ENCODE measurements around the gene CALML5. TPM values are rescaled to one million over a fixed set of nuclear protein-coding genes. Genes with fewer than 3 reads are reported as not detected.

Gene CALML5
- total RNA-seq, 2 experiments from 2014 or later = not detected

DNA sequence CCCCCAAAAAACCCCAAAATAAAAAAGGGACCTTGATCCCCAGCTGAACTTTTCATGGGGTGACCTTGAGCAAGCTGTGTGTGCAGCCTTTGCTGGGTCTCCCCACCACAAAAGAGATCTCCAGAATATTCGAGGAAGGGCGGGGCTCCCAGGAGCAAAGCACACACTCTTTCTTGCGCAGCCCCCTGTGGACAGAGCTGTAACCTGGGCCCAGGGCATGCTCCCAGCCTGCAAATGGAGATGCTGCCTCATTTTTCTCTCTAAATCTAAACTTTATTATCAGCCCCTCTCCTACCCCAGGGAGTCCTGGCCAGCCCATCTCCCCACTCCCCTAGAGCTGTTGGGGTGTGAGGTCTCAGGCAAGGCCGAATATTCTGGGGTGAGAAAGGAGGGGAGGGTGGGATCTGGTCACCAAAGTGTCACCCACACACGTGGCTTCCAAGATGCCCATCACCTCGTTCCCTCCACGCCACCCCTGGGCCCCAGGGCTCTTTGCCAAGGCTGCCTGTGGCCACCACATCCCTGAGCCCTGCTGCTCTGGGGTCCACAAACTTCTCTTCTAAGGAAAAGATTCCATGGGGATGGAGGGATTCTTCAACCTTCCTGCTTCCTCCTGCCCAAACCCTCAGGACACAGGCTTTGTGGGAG is 23.7 kb upstream of the CALML5 start:
- ATAC-seq = no peak
- Mint-ChIP-seq H3K27ac (no peak overlapping the region), H3K36me3 (ENCODE audit: low read depth) (no peaks in the 10 kb centered on the region), H3K27me3 (ENCODE audit: low read depth) (peaks cover 11% of the 10 kb centered on the region), H3K4me3 (no peak overlapping the region), H3K9me3 (ENCODE audit: insufficient read depth) (no peaks in the 10 kb centered on the region), H3K4me1 (ENCODE audit: low read depth) (no peaks in the 10 kb centered on the region)
- CTCF ChIA-PET = no interaction called here
- POLR2A ChIA-PET = no interaction called here
- DNase-seq = no peak

GRCh38 chr10:5519054-5519453 is 19.7 kb upstream of the CALML5 start:
- POLR2A ChIA-PET = no interaction called here
- Mint-ChIP-seq H3K9me3 (ENCODE audit: insufficient read depth) (no peaks in the 10 kb centered on the region), H3K4me1 (ENCODE audit: low read depth) (no peaks in the 10 kb centered on the region)

DNA sequence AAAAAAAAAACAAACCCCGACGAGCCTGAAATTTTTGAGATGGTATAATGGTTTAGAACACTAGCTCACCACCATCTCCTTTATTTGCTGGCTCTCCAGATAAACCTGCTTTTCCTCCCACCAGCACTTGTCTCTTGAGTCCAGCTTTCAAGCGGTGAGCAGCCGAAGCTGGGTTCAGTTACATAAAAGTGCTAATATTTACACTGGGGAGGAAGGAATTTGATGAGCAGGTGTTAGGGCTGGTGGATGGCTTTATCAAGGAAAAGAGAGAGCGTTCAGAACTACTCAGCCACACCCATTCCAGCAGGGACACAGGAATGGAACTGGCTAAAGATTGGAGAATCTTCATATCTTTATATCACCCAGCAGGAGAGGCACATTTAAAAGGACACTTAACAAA is 18.8 kb upstream of the CALML5 start:
- H3K9me3 Mint-ChIP-seq (ENCODE audit: insufficient read depth) = no peaks in the 10 kb centered on the region
- DNase-seq (no peak), ATAC-seq (no peak)
- no peak overlapping the region for H3K4me3 Mint-ChIP-seq
- H3K27ac Mint-ChIP-seq = no peak overlapping the region
- H3K4me1 Mint-ChIP-seq (ENCODE audit: low read depth) = peaks cover 4% of the 10 kb centered on the region
- ChIA-PET CTCF (no interaction called here), POLR2A (no interaction called here)
- peaks cover 19% of the 10 kb centered on the region for H3K27me3 Mint-ChIP-seq (ENCODE audit: low read depth)
- no peaks in the 10 kb centered on the region for H3K36me3 Mint-ChIP-seq (ENCODE audit: low read depth)

More at GRCh38 chr10:5519054-5519453, 19.7 kb upstream of the CALML5 start:
- peaks cover 15% of the 10 kb centered on the region for H3K27me3 Mint-ChIP-seq (ENCODE audit: low read depth)
- H3K4me3 Mint-ChIP-seq = no peak overlapping the region
- ATAC-seq (no peak), DNase-seq (no peak)
- CTCF ChIA-PET = interaction anchor here (1.0 kb wide), 2 partner anchors 11 to 104 kb away, joined by 3 read pairs; no protein-coding TSS in a partner anchor
- no peak overlapping the region for H3K27ac Mint-ChIP-seq
- no peaks in the 10 kb centered on the region for H3K36me3 Mint-ChIP-seq (ENCODE audit: low read depth)

- no peak for DNase-seq
- ChIA-PET CTCF (no interaction called here), POLR2A (no interaction called here)
- ATAC-seq = no peak
- Mint-ChIP-seq H3K9me3 (ENCODE audit: insufficient read depth) (no peaks in the 10 kb centered on the region), H3K36me3 (ENCODE audit: low read depth) (no peaks in the 10 kb centered on the region), H3K27ac (no peak overlapping the region), H3K27me3 (ENCODE audit: low read depth) (peaks cover 20% of the 10 kb centered on the region), H3K4me1 (ENCODE audit: low read depth) (peaks cover 7% of the 10 kb centered on the region), H3K4me3 (no peak overlapping the region)
These were observed 18.2 kb upstream of the CALML5 start for GRCh38 chr10:5517546-5517945.

GRCh38 chr10:5515948-5516761 is 16.8 kb upstream of the CALML5 start:
- ATAC-seq = no peak
- CTCF ChIA-PET = no interaction called here

DNA sequence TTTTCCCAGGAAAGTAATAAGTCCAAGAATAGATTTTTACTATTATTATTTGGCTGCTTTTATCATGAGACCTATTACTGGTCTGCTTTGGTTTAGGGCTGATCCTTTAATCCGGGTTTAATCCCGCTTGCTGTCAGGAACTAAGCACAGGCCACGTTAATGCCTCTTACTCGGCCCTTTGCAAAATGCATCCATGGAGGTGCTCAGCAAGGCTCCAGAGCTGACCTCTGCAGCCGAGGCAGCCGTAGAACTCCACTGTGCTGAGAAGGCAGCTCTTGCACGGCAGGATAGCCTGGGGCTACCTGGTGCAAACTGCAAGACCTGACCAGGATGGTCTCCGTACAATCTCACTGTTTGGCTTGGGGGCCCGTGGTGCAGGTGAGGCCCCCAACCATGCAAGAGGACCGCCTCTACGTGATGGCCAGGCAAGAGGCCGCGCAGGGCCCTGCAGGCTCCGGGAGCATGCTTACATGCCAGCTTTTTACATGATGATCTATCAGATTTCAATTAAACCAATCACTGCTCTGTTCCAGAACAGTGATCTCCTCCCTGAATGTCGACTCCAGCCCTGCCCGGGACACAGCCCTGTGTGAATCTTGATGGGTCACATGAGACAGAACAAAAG is 15.0 kb upstream of the CALML5 start:
- ChIA-PET POLR2A (interaction anchor here (1.0 kb wide), 1 partner anchor 13 kb away, joined by 3 read pairs; no protein-coding TSS in a partner anchor), CTCF (no interaction called here)
- no peaks in the 10 kb centered on the region for H3K36me3 Mint-ChIP-seq (ENCODE audit: low read depth)
- no peak overlapping the region for H3K27ac Mint-ChIP-seq
- H3K27me3 Mint-ChIP-seq (ENCODE audit: low read depth) = peaks cover 13% of the 10 kb centered on the region
- peaks cover 7% of the 10 kb centered on the region for H3K4me1 Mint-ChIP-seq (ENCODE audit: low read depth)
- ATAC-seq (no peak), DNase-seq (no peak)
- H3K4me3 Mint-ChIP-seq = no peak overlapping the region
- no peaks in the 10 kb centered on the region for H3K9me3 Mint-ChIP-seq (ENCODE audit: insufficient read depth)

More at GRCh38 chr10:5515948-5516761, 16.8 kb upstream of the CALML5 start:
- DNase-seq = no peak
- Mint-ChIP-seq H3K36me3 (ENCODE audit: low read depth) (no peaks in the 10 kb centered on the region), H3K27me3 (ENCODE audit: low read depth) (peaks cover 20% of the 10 kb centered on the region), H3K27ac (no peak overlapping the region), H3K4me1 (ENCODE audit: low read depth) (peaks cover 7% of the 10 kb centered on the region), H3K9me3 (ENCODE audit: insufficient read depth) (no peaks in the 10 kb centered on the region), H3K4me3 (no peak overlapping the region)
- POLR2A ChIA-PET = no interaction called here

GRCh38 chr10:5512881-5513612 is 13.7 kb upstream of the CALML5 start:
- peaks cover 7% of the 10 kb centered on the region for H3K4me1 Mint-ChIP-seq (ENCODE audit: low read depth)
- H3K36me3 Mint-ChIP-seq (ENCODE audit: low read depth) = no peaks in the 10 kb centered on the region
- POLR2A ChIA-PET = interaction anchor here (1.0 kb wide), 1 partner anchor 12 kb away, joined by 3 read pairs; no protein-coding TSS in a partner anchor
- no peak for DNase-seq
- H3K27ac Mint-ChIP-seq = no peak overlapping the region
- CTCF ChIA-PET = interaction anchor here (0.7 kb wide), 1 partner anchor 106 kb away, joined by 3 read pairs; no protein-coding TSS in a partner anchor
- peaks cover 9% of the 10 kb centered on the region for H3K27me3 Mint-ChIP-seq (ENCODE audit: low read depth)
- no peak for ATAC-seq
- H3K4me3 Mint-ChIP-seq = no peak overlapping the region
- no peaks in the 10 kb centered on the region for H3K9me3 Mint-ChIP-seq (ENCODE audit: insufficient read depth)

DNA sequence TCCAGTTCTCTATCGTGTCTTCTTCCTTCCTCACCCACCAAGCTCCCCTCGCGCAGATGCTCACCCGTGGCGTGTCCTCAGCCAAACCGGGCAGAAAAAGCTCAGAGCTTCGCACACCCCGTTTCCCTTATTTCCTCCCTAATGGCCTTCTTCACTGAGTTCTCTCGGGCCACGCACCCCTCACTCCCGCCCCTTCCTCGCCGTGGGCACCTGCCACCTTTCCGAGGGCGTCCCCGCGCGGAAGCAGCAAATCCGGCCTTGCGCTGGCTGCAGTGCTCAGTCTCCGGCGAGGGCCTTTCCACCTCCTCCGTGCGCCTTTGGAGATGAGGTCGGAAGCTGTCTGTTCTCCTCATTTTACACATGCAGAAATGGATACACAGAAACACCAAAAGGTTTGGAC is 13.0 kb upstream of the CALML5 start:
- Mint-ChIP-seq H3K9me3 (ENCODE audit: insufficient read depth) (no peaks in the 10 kb centered on the region), H3K4me3 (no peak overlapping the region), H3K36me3 (ENCODE audit: low read depth) (no peaks in the 10 kb centered on the region), H3K27ac (no peak overlapping the region), H3K27me3 (ENCODE audit: low read depth) (peaks cover 9% of the 10 kb centered on the region), H3K4me1 (ENCODE audit: low read depth) (peaks cover 7% of the 10 kb centered on the region)
- CTCF ChIA-PET = no interaction called here
- POLR2A ChIA-PET = no interaction called here
- DNase-seq = no peak
- no peak for ATAC-seq

GRCh38 chr10:5511885-5512280 is 12.5 kb upstream of the CALML5 start:
- H3K27me3 Mint-ChIP-seq (ENCODE audit: low read depth) = peaks cover 9% of the 10 kb centered on the region
- no peak for DNase-seq
- ATAC-seq = no peak
- ChIA-PET CTCF (no interaction called here), POLR2A (no interaction called here)
- H3K27ac Mint-ChIP-seq = no peak overlapping the region
- no peak overlapping the region for H3K4me3 Mint-ChIP-seq
- H3K4me1 Mint-ChIP-seq (ENCODE audit: low read depth) = peaks cover 7% of the 10 kb centered on the region
- H3K36me3 Mint-ChIP-seq (ENCODE audit: low read depth) = no peaks in the 10 kb centered on the region
- H3K9me3 Mint-ChIP-seq (ENCODE audit: insufficient read depth) = no peaks in the 10 kb centered on the region

DNA sequence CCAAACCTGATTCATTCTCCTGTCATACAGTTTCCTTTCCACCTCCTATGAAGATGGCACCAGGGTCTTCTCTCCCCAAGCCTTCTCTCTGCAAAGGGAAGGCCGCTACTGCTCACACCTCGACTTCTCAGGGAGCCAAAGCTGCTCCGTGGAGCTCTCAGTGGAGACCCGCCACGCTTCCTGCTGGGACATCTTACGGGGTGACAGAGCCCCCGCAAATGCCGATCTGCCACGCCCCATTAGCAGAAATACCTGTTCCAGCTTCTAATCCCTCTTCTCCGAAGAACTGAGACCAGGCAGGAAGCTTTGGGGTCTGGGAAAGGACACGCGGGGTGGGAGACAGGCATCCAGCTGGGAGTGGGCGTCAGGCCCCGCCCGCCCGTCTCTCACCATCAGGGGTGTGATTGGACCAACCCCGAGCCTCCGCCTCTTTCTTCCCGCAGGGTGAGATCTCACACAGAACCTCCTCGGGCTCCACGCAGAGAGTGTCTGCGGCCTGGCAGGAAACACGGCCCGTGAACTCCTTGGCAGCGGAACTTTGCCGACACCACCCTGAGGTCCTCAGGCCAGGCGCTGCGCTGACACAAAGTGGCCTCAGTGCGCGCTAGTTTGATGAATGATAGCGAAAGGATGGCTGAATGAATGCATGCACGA is 12.0 kb upstream of the CALML5 start:
- peaks cover 7% of the 10 kb centered on the region for H3K27me3 Mint-ChIP-seq (ENCODE audit: low read depth)
- no peak for ATAC-seq
- no peaks in the 10 kb centered on the region for H3K36me3 Mint-ChIP-seq (ENCODE audit: low read depth)
- peaks cover 7% of the 10 kb centered on the region for H3K4me1 Mint-ChIP-seq (ENCODE audit: low read depth)
- no peak overlapping the region for H3K27ac Mint-ChIP-seq
- H3K9me3 Mint-ChIP-seq (ENCODE audit: insufficient read depth) = no peaks in the 10 kb centered on the region
- CTCF ChIA-PET = interaction anchor here (1.3 to 1.6 kb wide), 2 partner anchors 12 to 119 kb away, joined by 4 to 5 read pairs; partner anchors contain the start of gene CALML5
- no peak for DNase-seq
- no peak overlapping the region for H3K4me3 Mint-ChIP-seq
- POLR2A ChIA-PET = no interaction called here

GRCh38 chr10:5510281-5511072 is 11.1 kb upstream of the CALML5 start:
- no peak overlapping the region for H3K4me3 Mint-ChIP-seq

More at GRCh38 chr10:5510281-5511072, 11.1 kb upstream of the CALML5 start:
- DNase-seq (no peak), ATAC-seq (no peak)
- peaks cover 7% of the 10 kb centered on the region for H3K4me1 Mint-ChIP-seq (ENCODE audit: low read depth)
- peaks cover 6% of the 10 kb centered on the region for H3K27me3 Mint-ChIP-seq (ENCODE audit: low read depth)
- no peaks in the 10 kb centered on the region for H3K36me3 Mint-ChIP-seq (ENCODE audit: low read depth)
- no peaks in the 10 kb centered on the region for H3K9me3 Mint-ChIP-seq (ENCODE audit: insufficient read depth)
- ChIA-PET POLR2A (no interaction called here), CTCF (interaction anchor here (1.3 to 1.6 kb wide), 2 partner anchors 11 to 120 kb away, joined by 4 to 5 read pairs; partner anchors contain the start of gene CALML5)
- H3K27ac Mint-ChIP-seq = no peak overlapping the region
